ENCODE results near the gene EHMT1. TPM values are rescaled to one million over a fixed set of nuclear protein-coding genes. Genes with fewer than 3 reads are reported as not detected.

The EHMT1 gene
- total and polyA plus RNA-seq, 2 of the 13 experiments (the other 11 are each of a cell fraction or from before 2014, with no cell fraction given) = 23.0 to 27.1 TPM

DNA sequence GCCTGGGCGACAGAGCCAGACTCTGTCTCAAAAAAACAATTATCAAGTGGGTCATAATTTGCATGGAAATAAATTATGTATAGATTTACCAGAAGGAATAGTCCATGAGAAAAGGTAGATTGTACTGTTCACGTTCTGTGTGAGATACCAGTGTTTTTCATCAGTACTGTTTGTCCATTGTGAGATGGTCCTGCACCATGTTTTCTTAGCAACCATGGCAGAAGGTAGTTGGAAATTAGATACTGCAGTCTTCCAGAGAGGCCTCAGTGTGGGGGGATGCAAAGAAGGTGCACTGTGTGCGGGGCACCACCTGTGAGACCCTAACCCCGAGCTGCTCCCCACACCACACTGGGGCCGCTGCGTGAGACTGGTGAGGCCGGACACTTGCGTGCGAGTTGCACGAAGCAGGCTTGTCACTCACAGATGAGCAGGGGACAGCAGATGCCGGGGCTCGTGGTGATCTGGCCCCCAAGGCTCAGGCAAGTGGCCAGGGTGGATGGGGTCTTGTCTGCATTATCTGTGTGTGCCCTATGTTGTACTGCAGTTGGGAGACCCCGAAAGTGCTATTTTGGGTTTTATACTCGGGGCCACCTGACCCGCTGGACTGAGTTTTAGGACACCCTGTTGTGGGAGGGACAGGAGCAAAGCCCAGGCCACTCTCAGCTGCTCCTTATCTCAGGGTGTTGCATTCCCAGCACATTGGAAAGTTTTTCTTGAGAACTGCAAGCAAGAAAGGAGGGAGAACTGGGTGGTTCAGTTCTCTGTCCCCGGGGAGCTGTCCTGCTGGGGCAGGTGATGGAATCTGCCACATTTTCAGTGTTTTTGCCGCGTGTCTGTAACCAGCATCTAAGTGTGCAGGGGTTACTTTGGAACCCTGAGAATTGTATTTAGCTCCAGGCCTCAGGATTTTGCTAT lies 61.9 kb downstream of the EHMT1 start (continued):
- TF ChIP-seq, protein P1, sequence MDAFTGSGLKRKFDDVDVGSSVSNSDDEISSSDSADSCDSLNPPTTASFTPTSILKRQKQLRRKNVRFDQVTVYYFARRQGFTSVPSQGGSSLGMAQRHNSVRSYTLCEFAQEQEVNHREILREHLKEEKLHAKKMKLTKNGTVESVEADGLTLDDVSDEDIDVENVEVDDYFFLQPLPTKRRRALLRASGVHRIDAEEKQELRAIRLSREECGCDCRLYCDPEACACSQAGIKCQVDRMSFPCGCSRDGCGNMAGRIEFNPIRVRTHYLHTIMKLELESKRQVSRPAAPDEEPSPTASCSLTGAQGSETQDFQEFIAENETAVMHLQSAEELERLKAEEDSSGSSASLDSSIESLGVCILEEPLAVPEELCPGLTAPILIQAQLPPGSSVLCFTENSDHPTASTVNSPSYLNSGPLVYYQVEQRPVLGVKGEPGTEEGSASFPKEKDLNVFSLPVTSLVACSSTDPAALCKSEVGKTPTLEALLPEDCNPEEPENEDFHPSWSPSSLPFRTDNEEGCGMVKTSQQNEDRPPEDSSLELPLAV (CRISPR knock-in tag; conservative IDR thresholded peaks at IDR 0.05; ENCODE audit: low read depth) = no peak
- TF ChIP-seq ZMYM2 (CRISPR knock-in tag; IDR thresholded peaks at IDR 0.05) (no peak), SP1 (IDR thresholded peaks at IDR 0.05) (no peak), SP1 (CRISPR knock-in tag; IDR thresholded peaks at IDR 0.05) (no peak)
- TF ChIP-seq, protein P2, sequence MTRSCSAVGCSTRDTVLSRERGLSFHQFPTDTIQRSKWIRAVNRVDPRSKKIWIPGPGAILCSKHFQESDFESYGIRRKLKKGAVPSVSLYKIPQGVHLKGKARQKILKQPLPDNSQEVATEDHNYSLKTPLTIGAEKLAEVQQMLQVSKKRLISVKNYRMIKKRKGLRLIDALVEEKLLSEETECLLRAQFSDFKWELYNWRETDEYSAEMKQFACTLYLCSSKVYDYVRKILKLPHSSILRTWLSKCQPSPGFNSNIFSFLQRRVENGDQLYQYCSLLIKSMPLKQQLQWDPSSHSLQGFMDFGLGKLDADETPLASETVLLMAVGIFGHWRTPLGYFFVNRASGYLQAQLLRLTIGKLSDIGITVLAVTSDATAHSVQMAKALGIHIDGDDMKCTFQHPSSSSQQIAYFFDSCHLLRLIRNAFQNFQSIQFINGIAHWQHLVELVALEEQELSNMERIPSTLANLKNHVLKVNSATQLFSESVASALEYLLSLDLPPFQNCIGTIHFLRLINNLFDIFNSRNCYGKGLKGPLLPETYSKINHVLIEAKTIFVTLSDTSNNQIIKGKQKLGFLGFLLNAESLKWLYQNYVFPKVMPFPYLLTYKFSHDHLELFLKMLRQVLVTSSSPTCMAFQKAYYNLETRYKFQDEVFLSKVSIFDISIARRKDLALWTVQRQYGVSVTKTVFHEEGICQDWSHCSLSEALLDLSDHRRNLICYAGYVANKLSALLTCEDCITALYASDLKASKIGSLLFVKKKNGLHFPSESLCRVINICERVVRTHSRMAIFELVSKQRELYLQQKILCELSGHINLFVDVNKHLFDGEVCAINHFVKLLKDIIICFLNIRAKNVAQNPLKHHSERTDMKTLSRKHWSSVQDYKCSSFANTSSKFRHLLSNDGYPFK (CRISPR knock-in tag; IDR thresholded peaks at IDR 0.05; ENCODE audit: borderline replicate concordance) = no peak

DNA sequence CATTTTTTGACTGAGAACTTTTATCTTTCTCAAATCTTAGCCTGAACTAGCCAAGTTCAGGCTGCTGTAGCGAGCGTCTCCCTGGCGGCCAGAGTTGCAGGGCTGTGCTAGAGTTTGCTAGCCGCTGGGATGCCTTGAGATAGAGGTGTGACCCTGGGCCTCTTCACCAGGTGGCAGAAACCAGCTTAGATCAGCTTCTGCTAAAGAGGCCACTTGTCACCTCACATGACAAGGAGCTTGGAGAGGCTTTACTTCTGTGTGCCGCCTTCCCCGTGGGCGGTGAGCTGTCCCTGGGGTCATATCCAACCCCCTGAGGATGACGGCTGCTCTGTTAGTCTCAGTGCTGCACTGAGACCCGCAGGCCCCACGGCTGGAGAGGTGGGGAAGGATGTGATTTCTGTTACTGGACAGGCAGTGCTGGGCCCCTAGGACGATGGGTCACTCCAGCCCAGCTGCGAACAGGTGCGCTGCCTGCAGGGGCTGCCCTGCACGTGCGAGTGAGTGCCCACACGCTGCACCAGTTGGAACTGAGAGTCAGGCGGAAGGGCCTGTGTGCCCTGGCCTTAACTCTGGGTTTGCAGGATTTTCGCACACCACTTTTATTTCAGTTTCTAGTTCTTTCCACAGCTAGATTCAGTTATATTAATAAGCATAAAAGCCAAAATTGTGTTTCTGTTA lies 63.8 kb downstream of the EHMT1 start:
- Histone ChIP-seq H3K79me2 (ENCODE audit: insufficient read depth, low read length) (peaks cover 74% of the 10 kb centered on the region), H3K4me3 (replicated peaks in 1 of 3; ENCODE audit: insufficient read depth in 1 of 3, low read depth in 2 of 3, low read length in 3 of 3) (no peak overlapping the region), H3K27ac (ENCODE audit: extremely low read length, insufficient read depth, low read length) (no peak overlapping the region), H2AFZ (ENCODE audit: low read length) (no peak overlapping the region), H4K20me1 (ENCODE audit: insufficient read depth, low read length) (peaks cover 3% of the 10 kb centered on the region; the same call in 1 of the 2 replicates), H3K36me3 (replicated peaks in 1 of 2; ENCODE audit: control insufficient read depth in 1 of 2, insufficient read depth in 2 of 2, low read length in 2 of 2) (peaks cover 1 to 2% of the 10 kb centered on the region in 2 experiments; a peak in 2 of 5 replicates), H3K9me3 (ENCODE audit: low read length) (no peaks in the 10 kb centered on the region), H3K9ac (ENCODE audit: insufficient read depth, low read depth, low read length) (no peak overlapping the region), H3K27me3 (ENCODE audit: control insufficient read depth in 1 of 2, insufficient read depth in 2 of 2, low read length in 2 of 2) (no peaks in the 10 kb centered on the region), H3K4me2 (ENCODE audit: low read depth, low read length) (no peak overlapping the region), H3K4me1 (ENCODE audit: insufficient read depth, low read length) (no peaks in the 10 kb centered on the region)
- in situ Hi-C loops (cut with HindIII; ENCODE audit: extremely low pct_ligation_motif_present, low pct_unique_long_range_greater_than_20kb) = no loop called here
- 96% methylated on average over 8 of the region's 18 CpGs for WGBS (ENCODE audit: low lambda C conversion rate)
- POLR2A ChIA-PET = no interaction called here
- DNase-seq (ENCODE audit: low spot score) (no peak), ATAC-seq (no peak; the same call in 2 of the 3 replicates), FAIRE-seq (no peak)
- intact Hi-C loops (cut with micrococcal nuclease; ENCODE audit: unreplicated experiment) = no loop called here
- BruUV-seq (replicated peaks) = no TSS peak
- CTCF ChIA-PET (ENCODE audit: low intra/inter-chr PET ratio, low total read pairs) = no interaction called here
- TF ChIP-seq, protein P3, sequence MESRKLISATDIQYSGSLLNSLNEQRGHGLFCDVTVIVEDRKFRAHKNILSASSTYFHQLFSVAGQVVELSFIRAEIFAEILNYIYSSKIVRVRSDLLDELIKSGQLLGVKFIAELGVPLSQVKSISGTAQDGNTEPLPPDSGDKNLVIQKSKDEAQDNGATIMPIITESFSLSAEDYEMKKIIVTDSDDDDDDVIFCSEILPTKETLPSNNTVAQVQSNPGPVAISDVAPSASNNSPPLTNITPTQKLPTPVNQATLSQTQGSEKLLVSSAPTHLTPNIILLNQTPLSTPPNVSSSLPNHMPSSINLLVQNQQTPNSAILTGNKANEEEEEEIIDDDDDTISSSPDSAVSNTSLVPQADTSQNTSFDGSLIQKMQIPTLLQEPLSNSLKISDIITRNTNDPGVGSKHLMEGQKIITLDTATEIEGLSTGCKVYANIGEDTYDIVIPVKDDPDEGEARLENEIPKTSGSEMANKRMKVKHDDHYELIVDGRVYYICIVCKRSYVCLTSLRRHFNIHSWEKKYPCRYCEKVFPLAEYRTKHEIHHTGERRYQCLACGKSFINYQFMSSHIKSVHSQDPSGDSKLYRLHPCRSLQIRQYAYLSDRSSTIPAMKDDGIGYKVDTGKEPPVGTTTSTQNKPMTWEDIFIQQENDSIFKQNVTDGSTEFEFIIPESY (CRISPR knock-in tag; IDR thresholded peaks at IDR 0.05) = peak; percentile 99
- TF ChIP-seq MZF1 (CRISPR knock-in tag; IDR thresholded peaks at IDR 0.05; ENCODE audit: borderline replicate concordance) (no peak), TGIF2 (CRISPR knock-in tag; IDR thresholded peaks at IDR 0.05) (no peak), DPF2 (CRISPR knock-in tag; IDR thresholded peaks at IDR 0.05; ENCODE audit: borderline replicate concordance, low read depth) (no peak), NFE2L1 (CRISPR knock-in tag; IDR thresholded peaks at IDR 0.05; ENCODE audit: borderline replicate concordance) (no peak)
- TF ChIP-seq, protein P4, sequence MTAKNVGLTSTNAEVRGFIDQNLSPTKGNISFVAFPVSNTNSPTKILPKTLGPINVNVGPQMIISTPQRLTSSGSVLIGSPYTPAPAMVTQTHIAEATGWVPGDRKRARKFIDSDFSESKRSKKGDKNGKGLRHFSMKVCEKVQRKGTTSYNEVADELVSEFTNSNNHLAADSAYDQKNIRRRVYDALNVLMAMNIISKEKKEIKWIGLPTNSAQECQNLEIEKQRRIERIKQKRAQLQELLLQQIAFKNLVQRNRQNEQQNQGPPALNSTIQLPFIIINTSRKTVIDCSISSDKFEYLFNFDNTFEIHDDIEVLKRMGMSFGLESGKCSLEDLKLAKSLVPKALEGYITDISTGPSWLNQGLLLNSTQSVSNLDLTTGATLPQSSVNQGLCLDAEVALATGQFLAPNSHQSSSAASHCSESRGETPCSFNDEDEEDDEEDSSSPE (CRISPR knock-in tag; IDR thresholded peaks at IDR 0.05) = no peak

Data from HepG2 (cell line).